Stimulated activated CD4-positive, alpha-beta T cell treated with anti-CD3 and anti-CD28 coated beads, Interleukin-1b, Interleukin-23, amount 100 ng/mL, for 4 hours (primary cell): ENCODE data around the gene ADARB1.

Source experiments
- DNase-seq, 2 donors: peaks; one replicate each; pipeline ENCODE4 v3.0.0-alpha.2; 2020; ENCODE audit warnings: low read depth in 2 of 2

The ADARB1 gene

GRCh38 chr21:45251635-45252447 lies 177.5 kb downstream of the ADARB1 start:
- DNase-seq, result no peak

- no peak for DNase-seq
Observed at GRCh38 chr21:45252448-45252925, 178.1 kb downstream of the ADARB1 start.

GRCh38 chr21:45253180-45253579 lies 178.8 kb downstream of the ADARB1 start:
- no peak for DNase-seq

- no peak for DNase-seq
Observed at GRCh38 chr21:45253633-45254459, 179.5 kb downstream of the ADARB1 start.

- no peak for DNase-seq
Observed at GRCh38 chr21:45254460-45254930, 180.1 kb downstream of the ADARB1 start.

GRCh38 chr21:45255381-45256020 lies 181.1 kb downstream of the ADARB1 start:
- no peak for DNase-seq

GRCh38 chr21:45256021-45256911 lies 181.9 kb downstream of the ADARB1 start:
- no peak for DNase-seq

- DNase-seq, result no peak
Observed at GRCh38 chr21:45256912-45257672, 182.7 kb downstream of the ADARB1 start.

GRCh38 chr21:45257673-45258341 lies 183.4 kb downstream of the ADARB1 start:
- DNase-seq, result no peak

GRCh38 chr21:45258466-45258865 lies 184.1 kb downstream of the ADARB1 start:
- DNase-seq, result no peak

GRCh38 chr21:45259206-45259840 lies 184.9 kb downstream of the ADARB1 start:
- no peak for DNase-seq

- DNase-seq, result no peak
Observed at GRCh38 chr21:45260191-45260825, 185.9 kb downstream of the ADARB1 start.

- DNase-seq, result no peak
Observed at GRCh38 chr21:45261093-45261492, 186.7 kb downstream of the ADARB1 start.

- no peak for DNase-seq
Observed at GRCh38 chr21:45262041-45262581, 187.7 kb downstream of the ADARB1 start.

GRCh38 chr21:45262616-45263015 lies 188.2 kb downstream of the ADARB1 start:
- DNase-seq, result no peak

- no peak for DNase-seq
Observed at GRCh38 chr21:45263534-45263933, 189.2 kb downstream of the ADARB1 start.

- no peak for DNase-seq
Observed at GRCh38 chr21:45264146-45264911, 189.9 kb downstream of the ADARB1 start.
